SK-N-SH (cell line): Measurements from ENCODE around the gene SLC25A44. TPM values are rescaled to one million over a fixed set of nuclear protein-coding genes. Genes with fewer than 3 reads are reported as not detected.

Experiments used
- CTCF ChIA-PET: fragments of 300-600, 350-600 bp; formaldehyde crosslinking; extraction: SDS; loops from one replicate; lab custom pipeline; 2021; lab: Yijun Ruan, JAX
- POLR2A ChIA-PET: fragments of 350-600 bp; sonication (Branson Sonifier 250); formaldehyde crosslinking; extraction: SDS; loops from one replicate; lab custom pipeline; 2020; ENCODE audit warnings: antibody characterized with exemption, inconsistent platforms; lab: Yijun Ruan, JAX
- DNase-seq: peaks from one replicate; pipeline ENCODE4 v3.0.0; 2012
- H2AFZ ChIP-seq: fragments of 200-600 bp; sonication (generic); 2 replicates; pipeline ENCODE4 v1.8.1; 2016; ENCODE audit warnings: antibody characterized with exemption, mild to moderate bottlenecking, low read depth
- H3F3A ChIP-seq: fragments of 200-600 bp; sonication (generic); replicated peaks from 2 replicates; pipeline ENCODE3; 2016; ENCODE audit warnings: antibody characterized with exemption, mild to moderate bottlenecking; ENCODE audit not compliant: insufficient read depth
- H3K27ac ChIP-seq, 2 experiments: fragments of 200-500 bp in 1 of 2; fragments of 200-600 bp in 1 of 2; sonication (Bioruptor generic) in 1 of 2; sonication (generic), shearing (Covaris generic) in 1 of 2; 2 replicates each; pipeline versions ENCODE4 v1.5.1 to v1.6.1; 2014 to 2016; ENCODE audit warnings: low read depth in 2 of 2, inconsistent platforms in 1 of 2, low read length in 1 of 2, mild to moderate bottlenecking in 1 of 2, mixed read lengths in 1 of 2
- H3K27me3 ChIP-seq: fragments of 200-600 bp; sonication (generic), shearing (Covaris generic); 2 replicates; pipeline ENCODE4 v1.6.1; 2016; ENCODE audit warnings: mixed run types; ENCODE audit not compliant: insufficient read depth
- H3K36me3 ChIP-seq, 2 experiments: fragments of 200-500 bp in 1 of 2; fragments of 200-600 bp in 1 of 2; sonication (Bioruptor generic) in 1 of 2; sonication (generic) in 1 of 2; replicated peaks in 1 of 2; 2 replicates each; pipeline versions ENCODE3 to v1.5.1; 2014 to 2016; ENCODE audit warnings: low read length in 1 of 2, mild to moderate bottlenecking in 1 of 2; ENCODE audit not compliant: insufficient read depth in 2 of 2, control insufficient read depth in 1 of 2
- H3K4me1 ChIP-seq, 2 experiments: fragments of 200-500 bp in 1 of 2; fragments of 200-600 bp in 1 of 2; sonication (Bioruptor generic) in 1 of 2; sonication (generic), shearing (Covaris generic) in 1 of 2; 2 replicates each; pipeline versions ENCODE4 v1.5.1 to v1.6.1; 2014 to 2016; ENCODE audit warnings: low read depth in 1 of 2, low read length in 1 of 2, mixed run types in 1 of 2; ENCODE audit not compliant: insufficient read depth in 2 of 2, control insufficient read depth in 1 of 2
- H3K4me2 ChIP-seq: fragments of 200-600 bp; sonication (generic), shearing (Covaris generic); 2 replicates; pipeline ENCODE4 v1.6.1; 2017; ENCODE audit warnings: mixed run types
- H3K4me3 ChIP-seq, 2 experiments: fragments of 200-500 bp in 1 of 2; fragments of 200-600 bp in 1 of 2; sonication (Bioruptor generic) in 1 of 2; sonication (generic), shearing (Covaris generic) in 1 of 2; 2 replicates each; pipeline versions ENCODE4 v1.5.1 to v1.8.1; 2014 to 2016; ENCODE audit warnings: low read depth in 2 of 2, inconsistent platforms in 1 of 2, low read length in 1 of 2, mild to moderate bottlenecking in 1 of 2, mixed read lengths in 1 of 2, moderate library complexity in 1 of 2
- H3K79me2 ChIP-seq: fragments of 200-600 bp; sonication (generic); 2 replicates; pipeline ENCODE4 v1.8.1; 2017; ENCODE audit warnings: mild to moderate bottlenecking; ENCODE audit not compliant: insufficient read depth
- H3K9ac ChIP-seq: fragments of 200-600 bp; sonication (generic); 2 replicates; pipeline ENCODE4 v1.6.1; 2017; ENCODE audit warnings: mixed run types
- H3K9me2 ChIP-seq: fragments of 200-600 bp; sonication (generic); 2 replicates; pipeline ENCODE4 v1.6.1; 2017; ENCODE audit warnings: mixed run types
- H3K9me3 ChIP-seq: fragments of 200-600 bp; sonication (generic); 2 replicates; pipeline ENCODE4 v1.6.1; 2017; ENCODE audit warnings: mixed run types, mild to moderate bottlenecking, moderate library complexity
- H4K20me1 ChIP-seq: fragments of 200-600 bp; sonication (generic); 2 replicates; pipeline ENCODE4 v1.6.1; 2017; ENCODE audit warnings: mild to moderate bottlenecking, mixed run types; ENCODE audit not compliant: insufficient read depth
- CHD2 ChIP-seq: fragments of 150-350 bp; IDR thresholded peaks from 2 replicates; pipeline ENCODE4 v1.6.1; 2018; ENCODE audit warnings: low read length; ENCODE audit not compliant: partially characterized antibody
- EP300 ChIP-seq, 2 experiments: IDR thresholded peaks; 2 replicates each; pipeline versions ENCODE4 v1.4.0 to v1.6.1; 2012; ENCODE audit warnings: borderline replicate concordance in 1 of 2, low read depth in 1 of 2, low read length in 1 of 2
- FOXJ3 ChIP-seq: sonication (generic); formaldehyde crosslinking; IDR thresholded peaks from 2 replicates; pipeline ENCODE4 v1.5.1; 2020; ENCODE audit warnings: mild to moderate bottlenecking, missing genetic modification reagents
- JUND ChIP-seq: IDR thresholded peaks from 2 replicates; pipeline ENCODE4 v1.4.0; 2012
- MEF2A ChIP-seq: IDR thresholded peaks from 2 replicates; pipeline ENCODE4 v1.4.0; 2012; ENCODE audit warnings: low read depth, borderline replicate concordance
- RAD21 ChIP-seq: IDR thresholded peaks from 2 replicates; pipeline ENCODE4 v1.6.1; 2012; ENCODE audit warnings: mild to moderate bottlenecking, low read length
- RCOR1 ChIP-seq: fragments of 150-350 bp; IDR thresholded peaks from 2 replicates; pipeline ENCODE4 v1.6.1; 2017; ENCODE audit warnings: antibody characterized with exemption, low read length
- RXRA ChIP-seq: IDR thresholded peaks from 2 replicates; pipeline ENCODE4 v1.4.0; 2012; ENCODE audit warnings: low read depth, mild to moderate bottlenecking, borderline replicate concordance
- SMC3 ChIP-seq: IDR thresholded peaks from 2 replicates; pipeline ENCODE4 v1.6.1; 2012; ENCODE audit warnings: low read depth, low read length, improper control_type of control experiment
- TEAD4 ChIP-seq: IDR thresholded peaks from 2 replicates; pipeline ENCODE4 v1.4.0; 2012; ENCODE audit warnings: mild to moderate bottlenecking, borderline replicate concordance; ENCODE audit not compliant: insufficient read depth
- WGBS: methylation state at CpG from one replicate; pipeline ENCODE4 v1.1.6; 2017; ENCODE audit warnings: low lambda C conversion rate; 5-methylcytosine and 5-hydroxymethylcytosine counted together
- polyA plus RNA-seq, 3 experiments: library from polyadenylated mRNA; depleted of rRNA; stranded (reverse); fragments of >200 nt; gene quantifications; 2 replicates each; pipeline ENCODE4 v1.2.3, GENCODE V29; 2012
- TF ChIP-seq, protein P1 (sequence below): fragments of 200-600 bp; sonication (generic); IDR thresholded peaks from 2 replicates; pipeline ENCODE4 v1.6.1; 2017; ENCODE audit warnings: antibody characterized with exemption, mild to moderate bottlenecking, moderate library complexity

Gene SLC25A44
- polyA plus RNA-seq, 1 of the 3 experiments (the other 2 are of a cell fraction): 28.5 TPM

- CTCF ChIA-PET: interaction anchor here (1.1 to 2.1 kb wide), 3 partner anchors 9 to 27 kb away, joined by 3 to 6 read pairs (median 5); no protein-coding TSS in a partner anchor
- no peak for TF ChIP-seq FOXJ3 (CRISPR knock-in tag)
- TF ChIP-seq, protein P1, sequence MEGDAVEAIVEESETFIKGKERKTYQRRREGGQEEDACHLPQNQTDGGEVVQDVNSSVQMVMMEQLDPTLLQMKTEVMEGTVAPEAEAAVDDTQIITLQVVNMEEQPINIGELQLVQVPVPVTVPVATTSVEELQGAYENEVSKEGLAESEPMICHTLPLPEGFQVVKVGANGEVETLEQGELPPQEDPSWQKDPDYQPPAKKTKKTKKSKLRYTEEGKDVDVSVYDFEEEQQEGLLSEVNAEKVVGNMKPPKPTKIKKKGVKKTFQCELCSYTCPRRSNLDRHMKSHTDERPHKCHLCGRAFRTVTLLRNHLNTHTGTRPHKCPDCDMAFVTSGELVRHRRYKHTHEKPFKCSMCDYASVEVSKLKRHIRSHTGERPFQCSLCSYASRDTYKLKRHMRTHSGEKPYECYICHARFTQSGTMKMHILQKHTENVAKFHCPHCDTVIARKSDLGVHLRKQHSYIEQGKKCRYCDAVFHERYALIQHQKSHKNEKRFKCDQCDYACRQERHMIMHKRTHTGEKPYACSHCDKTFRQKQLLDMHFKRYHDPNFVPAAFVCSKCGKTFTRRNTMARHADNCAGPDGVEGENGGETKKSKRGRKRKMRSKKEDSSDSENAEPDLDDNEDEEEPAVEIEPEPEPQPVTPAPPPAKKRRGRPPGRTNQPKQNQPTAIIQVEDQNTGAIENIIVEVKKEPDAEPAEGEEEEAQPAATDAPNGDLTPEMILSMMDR: peak; percentile 7; the same call in 1 of the 2 replicates
Measured at GRCh38 chr1:156172696-156173470, 21.0 kb upstream of the SLC25A44 start.

GRCh38 chr1:156176610-156177210, 17.2 kb upstream of the SLC25A44 start:
- Histone ChIP-seq H3K27ac (no peak overlapping the region), H3F3A (no peaks in the 10 kb centered on the region), H3K4me2 (no peak overlapping the region), H3K79me2 (no peaks in the 10 kb centered on the region), H3K9me2 (no peaks in the 10 kb centered on the region), H3K27me3 (no peaks in the 10 kb centered on the region), H2AFZ (no peak overlapping the region), H3K4me1 (no peaks in the 10 kb centered on the region), H3K4me3 (no peak overlapping the region), H3K9me3 (no peaks in the 10 kb centered on the region), H3K36me3 (no peaks in the 10 kb centered on the region), H3K9ac (no peak overlapping the region), H4K20me1 (no peaks in the 10 kb centered on the region)
- 71% methylated on average over 3 of the region's 12 CpGs for WGBS
- ChIA-PET POLR2A (no interaction called here), CTCF (interaction anchor here (0.9 to 1.1 kb wide), 2 partner anchors 13 to 48 kb away, joined by 3 read pairs; no protein-coding TSS in a partner anchor)
- TF ChIP-seq EP300 (IDR thresholded peaks at IDR 0.05; ENCODE audit: borderline replicate concordance in 1 of 2, low read depth in 1 of 2, low read length in 1 of 2) (no peak), JUND (no peak), RCOR1 (no peak), CHD2 (no peak), RXRA (no peak), TEAD4 (no peak), FOXJ3 (CRISPR knock-in tag) (no peak), MEF2A (no peak), RAD21 (no peak), SMC3 (no peak)
- DNase-seq: no peak

More at GRCh38 chr1:156172696-156173470, 21.0 kb upstream of the SLC25A44 start:
- Histone ChIP-seq H4K20me1 (no peaks in the 10 kb centered on the region), H3K4me1 (no peaks in the 10 kb centered on the region), H3K9ac (no peak overlapping the region), H3K4me2 (no peak overlapping the region), H3K9me3 (no peaks in the 10 kb centered on the region), H3K27me3 (no peaks in the 10 kb centered on the region), H3K9me2 (no peaks in the 10 kb centered on the region), H2AFZ (no peak overlapping the region), H3K79me2 (no peaks in the 10 kb centered on the region), H3K27ac (no peak overlapping the region), H3K4me3 (no peak overlapping the region), H3F3A (no peaks in the 10 kb centered on the region), H3K36me3 (no peaks in the 10 kb centered on the region)
- POLR2A ChIA-PET: interaction anchor here (0.6 kb wide), 1 partner anchor 176 kb away, joined by 4 read pairs; no protein-coding TSS in a partner anchor
- 84% methylated on average over 5 of the region's 9 CpGs for WGBS
- DNase-seq: peak; percentile 26
